Neural progenitor cell (in vitro differentiated cells): ENCODE measurements around the gene IL17C. TPM values are rescaled to one million over a fixed set of nuclear protein-coding genes. Genes with fewer than 3 reads are reported as not detected.

Experiments used
- DNase-seq: peaks from one replicate; pipeline ENCODE4 v3.0.0-alpha.2; 2016; ENCODE audit warnings: low spot score
- H2AFZ ChIP-seq: fragments of 200-600 bp; sonication (generic); replicated peaks from 2 replicates; pipeline ENCODE4 v1.6.1; 2016; ENCODE audit warnings: antibody characterized with exemption
- H3F3A ChIP-seq: fragments of 200-600 bp; sonication (generic); 2 replicates; pipeline ENCODE4 v1.6.1; 2016; ENCODE audit warnings: antibody characterized with exemption, low read depth
- H3K27ac ChIP-seq: fragments of 200-600 bp; sonication (generic); 2 replicates; pipeline ENCODE4 v1.5.1; 2016; ENCODE audit warnings: mild to moderate bottlenecking
- H3K27me3 ChIP-seq: fragments of 200-600 bp; sonication (generic); 2 replicates; pipeline ENCODE4 v1.6.1; 2016; ENCODE audit warnings: mild to moderate bottlenecking, moderate library complexity
- H3K36me3 ChIP-seq: fragments of 200-600 bp; sonication (generic); 2 replicates; pipeline ENCODE4 v1.5.1; 2016
- H3K4me1 ChIP-seq: fragments of 200-600 bp; sonication (generic); 2 replicates; pipeline ENCODE4 v1.6.1; 2016; ENCODE audit warnings: mixed run types
- H3K4me2 ChIP-seq: fragments of 200-600 bp; sonication (generic); 2 replicates; pipeline ENCODE4 v1.6.1; 2016
- H3K4me3 ChIP-seq: fragments of 200-600 bp; sonication (generic); 2 replicates; pipeline ENCODE4 v1.5.1; 2016
- H3K79me2 ChIP-seq: fragments of 200-600 bp; sonication (generic); 2 replicates; pipeline ENCODE4 v1.6.1; 2016; ENCODE audit warnings: low read depth
- H3K9ac ChIP-seq: fragments of 200-600 bp; sonication (generic); 2 replicates; pipeline ENCODE4 v1.6.1; 2016
- H3K9me3 ChIP-seq: fragments of 200-600 bp; sonication (generic); 2 replicates; pipeline ENCODE4 v1.5.1; 2016; ENCODE audit warnings: low read depth
- H4K20me1 ChIP-seq: fragments of 200-600 bp; sonication (generic); 2 replicates; pipeline ENCODE4 v1.6.1; 2016; ENCODE audit warnings: low read depth
- H3K27ac Mint-ChIP-seq: 3 replicates; pipeline ENCODE4 v1.8.0; 2021; ENCODE audit warnings: mixed read lengths
- H3K27me3 Mint-ChIP-seq: 2 replicates; pipeline ENCODE4 v1.8.0; 2022; ENCODE audit warnings: low read depth, mild to moderate bottlenecking, inconsistent platforms, moderate library complexity, mixed read lengths; ENCODE audit not compliant: insufficient read depth
- H3K36me3 Mint-ChIP-seq: 3 replicates; pipeline ENCODE4 v1.8.0; 2021; ENCODE audit warnings: mixed read lengths
- H3K4me1 Mint-ChIP-seq: 3 replicates; pipeline ENCODE4 v1.8.0; 2021; ENCODE audit warnings: mixed read lengths
- H3K4me3 Mint-ChIP-seq: 3 replicates; pipeline ENCODE4 v1.8.0; 2021; ENCODE audit warnings: mild to moderate bottlenecking, moderate library complexity, mixed read lengths
- H3K9me3 Mint-ChIP-seq: 3 replicates; pipeline ENCODE4 v1.8.0; 2020; ENCODE audit warnings: mixed read lengths
- EZH2 ChIP-seq: fragments of 200-600 bp; sonication (generic); IDR thresholded peaks from 2 replicates; pipeline ENCODE4 v1.6.1; 2017; ENCODE audit warnings: antibody characterized with exemption, mild to moderate bottlenecking, moderate library complexity
- EZH2phosphoT487 ChIP-seq: fragments of 200-600 bp; sonication (generic); IDR thresholded peaks from 2 replicates; pipeline ENCODE4 v1.6.1; 2017; ENCODE audit warnings: antibody characterized with exemption
- total RNA-seq: library from RNA; depleted of rRNA; stranded (reverse); fragments of >200 nt; gene quantifications from 2 replicates; pipeline ENCODE4 v1.2.3, GENCODE V29; 2015; ENCODE audit warnings: low replicate concordance
- TF ChIP-seq, protein P1 (sequence below): fragments of 200-600 bp; sonication (generic); IDR thresholded peaks from 2 replicates; pipeline ENCODE4 v1.5.1; 2017; ENCODE audit warnings: antibody characterized with exemption, mild to moderate bottlenecking

IL17C gene
- total RNA-seq, 1 donor from 2014 or later = not detected

DNA sequence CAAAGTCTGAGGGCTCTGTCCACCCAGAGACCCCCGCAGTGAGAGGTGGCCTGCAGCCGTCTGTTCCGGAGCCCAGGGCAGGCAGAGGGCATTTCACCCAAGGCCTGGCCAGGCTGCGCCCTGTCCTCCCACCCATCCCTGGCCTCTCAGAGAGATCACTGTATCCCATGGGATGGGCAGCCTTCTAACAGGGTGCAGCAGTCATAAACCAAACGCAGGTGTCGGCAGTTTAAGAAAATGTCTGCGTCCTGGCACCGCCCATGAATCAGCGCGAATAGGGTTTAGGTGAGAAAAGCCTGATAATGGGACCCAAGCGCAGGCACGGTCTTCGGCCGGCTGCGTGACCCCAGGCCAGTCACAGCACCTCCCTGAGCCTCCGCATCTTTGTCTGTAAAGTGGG, 7.1 kb downstream of the IL17C start:
- DNase-seq = no peak
- no peaks in the 10 kb centered on the region for H3F3A ChIP-seq
- H4K20me1 ChIP-seq = peaks cover 9% of the 10 kb centered on the region
- Mint-ChIP-seq H3K4me3 (no peak overlapping the region), H3K4me1 (peaks cover 27% of the 10 kb centered on the region), H3K36me3 (no peaks in the 10 kb centered on the region), H3K9me3 (no peaks in the 10 kb centered on the region), H3K27me3 (peaks cover 11% of the 10 kb centered on the region), H3K27ac (peak overlapping the region; percentile 70)
- TF ChIP-seq EZH2phosphoT487 (no peak), EZH2 (no peak)
- TF ChIP-seq, protein P1, sequence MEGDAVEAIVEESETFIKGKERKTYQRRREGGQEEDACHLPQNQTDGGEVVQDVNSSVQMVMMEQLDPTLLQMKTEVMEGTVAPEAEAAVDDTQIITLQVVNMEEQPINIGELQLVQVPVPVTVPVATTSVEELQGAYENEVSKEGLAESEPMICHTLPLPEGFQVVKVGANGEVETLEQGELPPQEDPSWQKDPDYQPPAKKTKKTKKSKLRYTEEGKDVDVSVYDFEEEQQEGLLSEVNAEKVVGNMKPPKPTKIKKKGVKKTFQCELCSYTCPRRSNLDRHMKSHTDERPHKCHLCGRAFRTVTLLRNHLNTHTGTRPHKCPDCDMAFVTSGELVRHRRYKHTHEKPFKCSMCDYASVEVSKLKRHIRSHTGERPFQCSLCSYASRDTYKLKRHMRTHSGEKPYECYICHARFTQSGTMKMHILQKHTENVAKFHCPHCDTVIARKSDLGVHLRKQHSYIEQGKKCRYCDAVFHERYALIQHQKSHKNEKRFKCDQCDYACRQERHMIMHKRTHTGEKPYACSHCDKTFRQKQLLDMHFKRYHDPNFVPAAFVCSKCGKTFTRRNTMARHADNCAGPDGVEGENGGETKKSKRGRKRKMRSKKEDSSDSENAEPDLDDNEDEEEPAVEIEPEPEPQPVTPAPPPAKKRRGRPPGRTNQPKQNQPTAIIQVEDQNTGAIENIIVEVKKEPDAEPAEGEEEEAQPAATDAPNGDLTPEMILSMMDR = no peak
- no peaks in the 10 kb centered on the region for H3K9me3 ChIP-seq
- H3K4me2 ChIP-seq = no peak overlapping the region
- no peak overlapping the region for H3K27ac ChIP-seq
- H3K4me3 ChIP-seq = no peak overlapping the region
- no peak overlapping the region for H2AFZ ChIP-seq
- H3K9ac ChIP-seq = no peak overlapping the region
- peaks cover 5% of the 10 kb centered on the region for H3K4me1 ChIP-seq
- peaks cover 7% of the 10 kb centered on the region for H3K79me2 ChIP-seq
- peaks cover 3% of the 10 kb centered on the region for H3K27me3 ChIP-seq
- no peaks in the 10 kb centered on the region for H3K36me3 ChIP-seq

DNA sequence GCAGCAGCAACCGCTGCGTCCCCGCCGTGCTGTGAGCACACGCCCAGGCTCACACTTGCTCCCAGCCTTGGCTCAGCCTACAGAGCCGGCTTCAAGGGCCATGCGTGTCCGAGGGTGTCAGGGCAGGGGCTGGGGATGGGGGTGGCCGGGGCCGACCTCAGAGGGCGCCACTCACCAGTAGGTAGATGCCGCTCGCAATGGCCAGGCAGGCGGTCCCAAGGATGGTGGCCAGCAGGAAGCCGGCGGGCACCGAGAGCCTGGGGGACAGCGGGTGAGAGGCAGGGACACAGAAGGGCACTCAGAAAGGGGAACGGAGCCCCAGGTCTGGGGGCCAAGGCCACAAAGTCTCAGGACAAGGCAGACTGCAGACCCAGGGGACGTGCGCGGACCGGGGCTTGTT, 7.6 kb downstream of the IL17C start:
- no peak overlapping the region for H3K9ac ChIP-seq
- H3K4me3 ChIP-seq = no peak overlapping the region
- H3K27me3 ChIP-seq = no peaks in the 10 kb centered on the region
- no peaks in the 10 kb centered on the region for H3K36me3 Mint-ChIP-seq
- no peak overlapping the region for H3K27ac ChIP-seq
- TF ChIP-seq EZH2phosphoT487 (no peak), EZH2 (no peak)
- TF ChIP-seq, protein P1 = no peak
- H3K9me3 ChIP-seq = no peaks in the 10 kb centered on the region
- H3K27me3 Mint-ChIP-seq = peaks cover 11% of the 10 kb centered on the region
- peaks cover 9% of the 10 kb centered on the region for H4K20me1 ChIP-seq
- no peak overlapping the region for H3K27ac Mint-ChIP-seq
- no peak for DNase-seq
- no peak overlapping the region for H2AFZ ChIP-seq
- H3K4me1 Mint-ChIP-seq = peaks cover 27% of the 10 kb centered on the region
- H3K4me2 ChIP-seq = no peak overlapping the region
- peaks cover 8% of the 10 kb centered on the region for H3K79me2 ChIP-seq
- peaks cover 5% of the 10 kb centered on the region for H3K4me1 ChIP-seq
- no peaks in the 10 kb centered on the region for H3F3A ChIP-seq
- H3K4me3 Mint-ChIP-seq = no peak overlapping the region
- no peaks in the 10 kb centered on the region for H3K9me3 Mint-ChIP-seq
- no peaks in the 10 kb centered on the region for H3K36me3 ChIP-seq

DNA sequence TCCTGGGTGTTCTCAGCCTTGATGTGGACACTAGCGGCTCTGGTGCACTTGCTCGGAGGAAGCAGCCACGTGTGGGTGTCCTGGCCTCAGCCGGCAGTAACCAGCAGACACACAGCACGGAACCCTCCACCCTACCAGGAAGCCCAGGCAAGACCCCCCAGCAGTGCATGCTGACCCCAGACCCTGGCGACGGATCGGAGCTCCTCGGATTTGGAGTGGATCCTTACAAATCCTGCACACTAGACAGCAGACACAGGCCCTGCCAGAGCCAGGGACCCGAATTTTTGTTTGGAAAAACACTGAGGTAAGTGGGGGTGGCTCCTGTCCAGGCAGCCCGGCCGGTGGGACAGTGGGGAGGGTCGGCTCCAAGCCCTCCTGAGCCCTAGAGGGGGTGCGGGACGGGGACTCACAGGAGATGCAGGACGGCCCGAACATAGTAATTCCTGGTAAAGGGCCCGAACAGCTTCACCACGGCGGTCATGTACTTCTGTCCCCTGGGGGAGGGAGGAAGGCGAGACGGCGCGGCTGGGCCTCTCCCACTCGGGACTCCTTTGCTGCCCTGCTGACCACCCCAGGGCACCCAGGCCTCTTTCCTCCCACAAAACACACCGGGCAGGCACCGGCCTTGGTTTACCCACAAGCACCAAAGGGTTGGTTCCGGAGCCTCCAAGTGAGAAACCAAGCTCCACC, 8.1 kb downstream of the IL17C start:
- H2AFZ ChIP-seq = no peak overlapping the region
- H3K4me3 ChIP-seq = no peak overlapping the region
- TF ChIP-seq EZH2 = no peak
- no peak for TF ChIP-seq EZH2phosphoT487
- TF ChIP-seq, protein P1 = no peak
- no peak overlapping the region for H3K27ac ChIP-seq
- H3K9me3 ChIP-seq = no peaks in the 10 kb centered on the region
- no peaks in the 10 kb centered on the region for H3F3A ChIP-seq
- H4K20me1 ChIP-seq = peaks cover 14% of the 10 kb centered on the region
- Mint-ChIP-seq H3K27ac (no peak overlapping the region), H3K27me3 (peaks cover 11% of the 10 kb centered on the region), H3K9me3 (no peaks in the 10 kb centered on the region), H3K36me3 (no peaks in the 10 kb centered on the region), H3K4me1 (peaks cover 31% of the 10 kb centered on the region), H3K4me3 (no peak overlapping the region)
- no peak overlapping the region for H3K9ac ChIP-seq
- H3K36me3 ChIP-seq = no peaks in the 10 kb centered on the region
- H3K4me1 ChIP-seq = peaks cover 10% of the 10 kb centered on the region
- DNase-seq = no peak
- no peak overlapping the region for H3K4me2 ChIP-seq
- H3K27me3 ChIP-seq = no peaks in the 10 kb centered on the region
- peaks cover 8% of the 10 kb centered on the region for H3K79me2 ChIP-seq
